Endothelial cell of umbilical vein (primary cell): Measurements from ENCODE around the gene SETBP1.

Source experiments
- EZH2 ChIP-seq: IDR thresholded peaks from 2 replicates; pipeline ENCODE4 v1.6.1; 2012; ENCODE audit warnings: borderline replicate concordance, low read depth, mild to moderate bottlenecking, moderate library complexity, low read length, inconsistent platforms; ENCODE audit not compliant: severe bottlenecking
- JUN ChIP-seq: IDR thresholded peaks from 2 replicates; pipeline ENCODE4 v1.6.1; 2011; ENCODE audit warnings: borderline replicate concordance, low read depth; ENCODE audit not compliant: insufficient read length, insufficient read depth
- POLR2A ChIP-seq: IDR thresholded peaks from 2 replicates; pipeline ENCODE4 v1.6.1; 2012; ENCODE audit warnings: low read depth, mild to moderate bottlenecking, control low read depth, low read length
- POLR2AphosphoS5 ChIP-seq: IDR thresholded peaks from 2 replicates; pipeline ENCODE4 v1.6.1; 2012; ENCODE audit warnings: low read depth, mild to moderate bottlenecking, control low read depth, low read length, moderate library complexity; ENCODE audit not compliant: insufficient read depth

- TF ChIP-seq JUN (no peak), POLR2A (no peak), POLR2AphosphoS5 (no peak), EZH2 (no peak)
These were observed 35.2 kb downstream of the SETBP1 start for GRCh38 chr18:44715842-44716241.
